ENCODE measurements around the gene DDX24.

- TF ChIP-seq ZBTB7A (IDR thresholded peaks at IDR 0.05; ENCODE audit: low read depth) = no peak
- no peak for TF ChIP-seq TAF1 (IDR thresholded peaks at IDR 0.05; ENCODE audit: low read depth)
- TF ChIP-seq FOXM1 (IDR thresholded peaks at IDR 0.05; ENCODE audit: borderline replicate concordance, low read depth) = no peak
- TF ChIP-seq, protein P1, sequence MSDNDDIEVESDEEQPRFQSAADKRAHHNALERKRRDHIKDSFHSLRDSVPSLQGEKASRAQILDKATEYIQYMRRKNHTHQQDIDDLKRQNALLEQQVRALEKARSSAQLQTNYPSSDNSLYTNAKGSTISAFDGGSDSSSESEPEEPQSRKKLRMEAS (IDR thresholded peaks at IDR 0.05) = no peak
- TF ChIP-seq RAD21 (IDR thresholded peaks at IDR 0.05; ENCODE audit: low read depth) = no peak
Measured at GRCh38 chr14:94113908-94114588, 33.0 kb upstream of the DDX24 start.

Data from Ishikawa (cell line).